GM10266 (cell line): ENCODE results near the gene ANKLE1.

Source experiments
- DNase-seq: peaks from one replicate; pipeline ENCODE4 v3.0.0; 2012; ENCODE audit errors: extremely low spot score
- TF ChIP-seq, protein P1 (sequence below): IDR thresholded peaks from 2 replicates; pipeline ENCODE4 v1.5.1; 2012; ENCODE audit warnings: mild to moderate bottlenecking, low read depth; ENCODE audit not compliant: control insufficient read depth, insufficient read depth; ENCODE audit errors: missing control alignments

The ANKLE1 gene

GRCh38 chr19:17243830-17244617, 37.7 kb upstream of the ANKLE1 start:
- TF ChIP-seq, protein P1, sequence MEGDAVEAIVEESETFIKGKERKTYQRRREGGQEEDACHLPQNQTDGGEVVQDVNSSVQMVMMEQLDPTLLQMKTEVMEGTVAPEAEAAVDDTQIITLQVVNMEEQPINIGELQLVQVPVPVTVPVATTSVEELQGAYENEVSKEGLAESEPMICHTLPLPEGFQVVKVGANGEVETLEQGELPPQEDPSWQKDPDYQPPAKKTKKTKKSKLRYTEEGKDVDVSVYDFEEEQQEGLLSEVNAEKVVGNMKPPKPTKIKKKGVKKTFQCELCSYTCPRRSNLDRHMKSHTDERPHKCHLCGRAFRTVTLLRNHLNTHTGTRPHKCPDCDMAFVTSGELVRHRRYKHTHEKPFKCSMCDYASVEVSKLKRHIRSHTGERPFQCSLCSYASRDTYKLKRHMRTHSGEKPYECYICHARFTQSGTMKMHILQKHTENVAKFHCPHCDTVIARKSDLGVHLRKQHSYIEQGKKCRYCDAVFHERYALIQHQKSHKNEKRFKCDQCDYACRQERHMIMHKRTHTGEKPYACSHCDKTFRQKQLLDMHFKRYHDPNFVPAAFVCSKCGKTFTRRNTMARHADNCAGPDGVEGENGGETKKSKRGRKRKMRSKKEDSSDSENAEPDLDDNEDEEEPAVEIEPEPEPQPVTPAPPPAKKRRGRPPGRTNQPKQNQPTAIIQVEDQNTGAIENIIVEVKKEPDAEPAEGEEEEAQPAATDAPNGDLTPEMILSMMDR = no peak
- DNase-seq = no peak

DNA sequence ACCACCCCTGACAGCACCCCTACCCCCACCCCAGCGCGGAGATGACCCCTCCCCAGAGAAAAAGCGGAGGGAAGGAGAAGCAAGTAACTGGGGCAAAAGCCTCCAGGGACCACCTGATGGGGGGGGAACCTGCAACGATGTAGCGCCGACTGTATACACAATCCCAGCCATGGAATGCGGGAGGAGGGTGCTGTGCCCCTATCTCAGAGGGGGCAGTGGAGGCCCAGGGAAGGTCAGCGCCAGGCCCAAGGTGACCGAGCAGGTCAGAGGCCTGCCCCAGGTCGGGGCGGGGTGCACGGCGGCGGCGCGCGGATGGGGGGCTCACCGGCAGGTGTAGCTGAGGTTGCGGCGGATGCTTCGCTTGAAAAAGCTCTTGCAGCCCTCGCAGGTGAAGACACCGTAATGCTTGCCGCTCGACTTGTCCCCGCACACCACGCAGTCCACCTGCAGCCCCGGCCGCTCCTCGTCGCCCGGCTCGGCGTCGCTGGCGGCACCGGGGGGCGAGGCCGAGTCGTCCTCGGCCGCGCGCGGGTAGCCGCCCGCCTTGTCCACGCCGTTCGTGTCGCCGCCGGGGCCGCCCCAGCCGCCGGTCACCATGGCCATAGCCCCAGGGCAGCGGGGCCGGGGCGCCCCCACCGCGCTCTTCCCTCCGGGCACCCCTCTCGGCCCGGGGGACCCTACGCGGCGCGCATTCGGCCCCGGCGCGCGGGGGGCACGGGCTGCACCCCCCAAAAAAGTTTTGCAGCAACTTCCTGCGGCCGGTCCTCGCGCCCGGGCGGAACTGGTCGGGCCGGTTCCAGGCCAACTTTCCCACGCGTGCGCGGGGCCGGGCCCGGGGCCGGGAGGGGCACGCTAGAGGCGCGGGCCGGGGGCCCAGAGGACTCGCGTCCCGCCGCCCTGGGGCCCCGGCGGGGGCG, 36.8 kb upstream of the ANKLE1 start:
- no peak for DNase-seq
- TF ChIP-seq, protein P1 = no peak

- no peak for DNase-seq
These were observed 36.1 kb upstream of the ANKLE1 start, which contains the start of gene NR2F6 for GRCh38 chr19:17245535-17245984. NR2F6 (minus strand) TSS chr19:17245919; CDS start chr19:17245220, 699 bp downstream.

GRCh38 chr19:17246681-17247425, 34.8 kb upstream of the ANKLE1 start:
- TF ChIP-seq, protein P1 = no peak
- no peak for DNase-seq

More at GRCh38 chr19:17245535-17245984, 36.1 kb upstream of the ANKLE1 start, which contains the start of gene NR2F6:
- TF ChIP-seq, protein P1 = no peak

GRCh38 chr19:17248011-17248776, 33.5 kb upstream of the ANKLE1 start:
- DNase-seq = no peak
- TF ChIP-seq, protein P1 = no peak

GRCh38 chr19:17249887-17250548, 31.7 kb upstream of the ANKLE1 start:
- TF ChIP-seq, protein P1 = no peak
- no peak for DNase-seq
